Activated naive CD8-positive, alpha-beta T cell treated with anti-CD3 and anti-CD28 coated beads, Interleukin-2, amount 10 ng/mL, durations not matched to agents 7 days and 5 days (primary cell): ENCODE results near the gene CEP350. TPM values are rescaled to one million over a fixed set of nuclear protein-coding genes. Genes with fewer than 3 reads are reported as not detected.
A peak's percentile ranks its signal among the peaks of the same experiment; 100 is the strongest.

Experiments used
- ATAC-seq: fragments of 150-1000 bp; cut with Tn5 transposase; one replicate; pipeline ENCODE4 v1.10.0; 2021; ENCODE audit warnings: low read depth, moderate library complexity
- POLR2A ChIA-PET: fragments of 350-600 bp; sonication (Branson Sonifier 250); formaldehyde crosslinking; loops from one replicate; lab custom pipeline; 2021; ENCODE audit warnings: antibody characterized with exemption; lab: Charles Lee
- DNase-seq: peaks from one replicate; pipeline ENCODE4 v3.0.0; 2021
- H3K27ac Mint-ChIP-seq: one replicate; pipeline ENCODE4 v1.8.0; 2022; ENCODE audit warnings: mild to moderate bottlenecking, mixed read lengths
- H3K27me3 Mint-ChIP-seq: one replicate; pipeline ENCODE4 v1.8.0; 2022; ENCODE audit warnings: mild to moderate bottlenecking, moderate library complexity, mixed read lengths
- H3K36me3 Mint-ChIP-seq: one replicate; pipeline ENCODE4 v1.8.0; 2021; ENCODE audit warnings: mild to moderate bottlenecking, mixed read lengths
- H3K4me1 Mint-ChIP-seq: one replicate; pipeline ENCODE4 v1.8.0; 2021; ENCODE audit warnings: mixed read lengths
- H3K4me3 Mint-ChIP-seq: one replicate; pipeline ENCODE4 v1.8.0; 2022; ENCODE audit warnings: mild to moderate bottlenecking, moderate library complexity, mixed read lengths
- H3K9me3 Mint-ChIP-seq: one replicate; pipeline ENCODE4 v1.8.0; 2021; ENCODE audit warnings: mixed read lengths
- total RNA-seq, 2 experiments: library from RNA; stranded (reverse); gene quantifications; one replicate each; pipeline ENCODE4 v1.2.3, GENCODE V29; 2021

The CEP350 gene
- total RNA-seq, 2 experiments from 2014 or later = 63.4 to 73.6 TPM

DNA sequence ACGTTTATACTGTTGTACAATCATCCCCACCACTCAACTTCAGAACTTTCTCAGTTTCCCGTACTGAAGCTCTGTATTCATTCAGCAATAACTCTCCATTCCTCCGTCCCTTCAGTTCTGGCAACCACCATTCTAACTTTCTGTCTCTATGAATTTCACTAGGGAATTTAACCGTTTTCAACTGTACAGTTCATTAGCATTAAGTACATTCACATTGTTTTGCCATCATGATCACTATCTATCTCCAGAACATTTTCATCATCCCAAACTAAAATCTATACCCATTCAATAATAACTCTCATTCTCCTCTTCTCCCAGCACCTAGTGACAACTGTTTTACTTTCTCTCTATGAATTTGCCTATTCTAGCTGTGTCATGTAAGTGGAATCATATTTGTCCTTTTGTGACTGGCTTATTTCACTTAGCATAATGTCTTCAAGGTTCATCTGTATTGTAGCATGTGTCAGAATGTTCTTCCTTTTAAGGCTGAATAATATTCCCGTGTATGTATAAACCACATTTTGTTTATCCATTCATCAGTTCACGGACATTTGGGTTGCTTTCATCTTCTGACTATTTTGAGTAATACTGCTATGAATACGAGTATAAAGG lies 75.0 kb downstream of the CEP350 start:
- H3K4me3 Mint-ChIP-seq = no peak overlapping the region
- POLR2A ChIA-PET = no interaction called here
- no peak overlapping the region for H3K27ac Mint-ChIP-seq

DNA sequence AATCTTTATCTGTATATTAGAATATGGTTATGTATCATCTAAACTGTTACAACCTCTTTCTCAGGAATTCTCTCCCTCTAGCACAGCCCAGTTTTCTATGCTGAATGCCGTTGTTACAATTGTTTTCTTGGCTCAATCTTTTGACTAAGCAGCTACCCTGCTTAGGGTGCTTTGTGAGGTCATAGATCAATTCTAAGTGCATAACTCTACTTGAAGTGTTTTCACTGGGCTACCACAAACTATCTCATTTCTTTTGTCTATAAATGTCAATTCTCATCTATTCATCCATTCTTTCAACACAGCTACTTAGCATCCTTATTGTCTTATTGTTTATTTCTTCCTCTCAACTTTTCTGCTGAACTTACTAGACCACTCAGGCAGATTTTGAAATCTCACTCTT lies 77.1 kb downstream of the CEP350 start:
- no peak for ATAC-seq

More for the DNA sequence above, 75.0 kb downstream of the CEP350 start:
- Mint-ChIP-seq H3K27me3 (no peaks in the 10 kb centered on the region), H3K36me3 (peaks cover 36% of the 10 kb centered on the region), H3K9me3 (no peaks in the 10 kb centered on the region), H3K4me1 (peaks cover 4% of the 10 kb centered on the region)
- ATAC-seq (no peak), DNase-seq (no peak)

DNA sequence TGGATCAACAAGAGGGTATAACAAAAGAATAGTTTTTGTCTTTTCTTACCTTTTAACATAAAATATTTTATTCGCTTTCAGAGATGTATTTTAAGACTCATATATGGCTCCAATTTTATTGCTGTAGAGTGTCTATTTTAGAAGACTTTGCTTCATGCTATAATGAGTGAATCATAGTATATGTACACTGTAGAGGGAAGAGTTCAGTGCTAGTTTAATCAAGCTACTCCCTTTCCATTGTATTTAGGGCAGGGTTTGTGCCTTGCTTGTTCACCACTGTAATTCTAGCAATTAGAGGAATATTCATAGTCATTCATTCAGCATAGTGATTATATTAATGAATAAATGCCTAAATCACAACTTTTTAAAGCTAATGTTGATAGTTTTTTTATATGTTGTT lies 78.8 kb downstream of the CEP350 start:
- POLR2A ChIA-PET = no interaction called here
- DNase-seq (no peak), ATAC-seq (no peak)
- Mint-ChIP-seq H3K4me1 (peaks cover 3% of the 10 kb centered on the region), H3K9me3 (no peaks in the 10 kb centered on the region), H3K27ac (no peak overlapping the region), H3K4me3 (no peak overlapping the region), H3K27me3 (no peaks in the 10 kb centered on the region), H3K36me3 (peaks cover 33% of the 10 kb centered on the region)

More for the DNA sequence above, 77.1 kb downstream of the CEP350 start:
- Mint-ChIP-seq H3K27me3 (no peaks in the 10 kb centered on the region), H3K9me3 (no peaks in the 10 kb centered on the region), H3K4me1 (peaks cover 4% of the 10 kb centered on the region), H3K4me3 (no peak overlapping the region), H3K36me3 (peaks cover 33% of the 10 kb centered on the region), H3K27ac (no peak overlapping the region)
- DNase-seq = no peak
- POLR2A ChIA-PET = no interaction called here

DNA sequence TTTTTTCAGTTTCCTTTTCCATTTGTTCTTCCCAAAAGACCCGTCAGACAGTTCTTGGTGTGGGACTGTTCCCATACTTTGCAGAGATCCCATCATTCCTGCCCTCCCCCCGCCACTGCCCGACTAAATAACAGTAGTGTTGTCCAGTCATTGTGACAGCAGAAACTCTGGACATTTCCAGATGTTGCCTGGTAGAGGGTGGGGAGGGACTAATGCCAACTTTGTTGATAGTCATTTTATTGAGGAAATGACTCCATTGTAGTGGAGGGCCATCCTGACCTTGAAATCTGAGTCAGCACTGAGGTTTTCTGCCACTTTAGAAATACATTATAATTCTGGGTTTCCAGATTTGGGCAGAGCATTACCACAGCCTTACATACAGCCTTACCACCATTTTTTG lies 85.4 kb downstream of the CEP350 start:
- no peaks in the 10 kb centered on the region for H3K27me3 Mint-ChIP-seq
- no peaks in the 10 kb centered on the region for H3K9me3 Mint-ChIP-seq
- H3K4me1 Mint-ChIP-seq = peaks cover 4% of the 10 kb centered on the region
- no peak for ATAC-seq
- no peak for DNase-seq
- H3K36me3 Mint-ChIP-seq = peaks cover 32% of the 10 kb centered on the region
- no peak overlapping the region for H3K4me3 Mint-ChIP-seq
- H3K27ac Mint-ChIP-seq = no peak overlapping the region
- POLR2A ChIA-PET = no interaction called here

DNA sequence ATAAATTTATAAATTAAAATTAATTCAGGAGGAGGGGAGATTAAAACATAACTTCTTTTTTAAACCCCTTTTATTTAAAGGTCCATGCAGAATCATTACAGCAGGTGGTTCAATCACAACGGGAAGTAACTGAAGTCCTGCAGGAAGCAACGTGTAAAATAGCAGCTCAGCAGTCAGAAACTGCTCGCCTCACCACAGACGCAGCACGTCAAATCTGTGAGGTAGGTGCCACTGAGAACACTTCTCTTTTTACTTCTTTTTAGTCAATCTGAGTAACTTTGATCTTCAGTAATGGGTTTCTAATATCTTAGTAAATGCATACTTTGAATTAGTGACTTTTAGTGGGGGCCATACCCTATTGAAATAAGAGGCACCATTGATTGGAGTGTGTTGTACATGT lies 87.0 kb downstream of the CEP350 start:
- DNase-seq (no peak), ATAC-seq (no peak)
- H3K27ac Mint-ChIP-seq = no peak overlapping the region
- no peak overlapping the region for H3K4me3 Mint-ChIP-seq
- POLR2A ChIA-PET = no interaction called here
- no peaks in the 10 kb centered on the region for H3K9me3 Mint-ChIP-seq
- H3K36me3 Mint-ChIP-seq = peaks cover 40% of the 10 kb centered on the region
- peaks cover 4% of the 10 kb centered on the region for H3K4me1 Mint-ChIP-seq
- H3K27me3 Mint-ChIP-seq = no peaks in the 10 kb centered on the region

DNA sequence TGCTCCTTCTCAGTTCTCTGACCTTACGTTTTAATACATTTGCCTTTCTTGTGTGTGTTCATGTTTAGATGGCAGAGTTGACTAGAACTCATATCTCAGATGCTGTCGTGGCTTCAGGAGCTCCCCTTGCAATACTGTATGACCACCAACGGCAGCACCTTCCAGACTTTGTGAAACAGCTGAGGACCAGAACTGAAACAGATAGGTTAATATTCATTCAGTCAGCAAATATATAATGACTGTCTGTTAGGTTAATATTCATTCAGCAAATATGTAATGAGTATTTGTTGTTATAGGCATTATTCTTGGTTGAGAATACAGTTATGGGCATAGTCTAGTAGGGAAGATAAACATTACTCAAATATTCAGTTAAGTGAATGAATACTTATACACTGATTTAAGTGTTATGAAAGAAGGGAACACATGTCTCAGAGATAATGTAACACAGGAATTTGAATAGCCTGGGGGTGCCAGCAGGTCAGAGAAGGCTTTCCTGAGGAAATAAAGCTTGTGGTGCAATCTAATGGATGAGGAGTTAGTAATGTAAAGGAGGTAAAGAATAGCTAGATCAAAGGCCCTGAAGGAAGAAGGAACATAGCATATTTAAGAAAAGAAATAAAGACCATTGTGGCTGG lies 88.5 kb downstream of the CEP350 start:
- no peaks in the 10 kb centered on the region for H3K27me3 Mint-ChIP-seq
- DNase-seq (no peak), ATAC-seq (no peak)
- H3K9me3 Mint-ChIP-seq = no peaks in the 10 kb centered on the region
- no peak overlapping the region for H3K4me3 Mint-ChIP-seq
- H3K36me3 Mint-ChIP-seq = peaks cover 41% of the 10 kb centered on the region
- H3K27ac Mint-ChIP-seq = no peak overlapping the region
- peaks cover 4% of the 10 kb centered on the region for H3K4me1 Mint-ChIP-seq
- POLR2A ChIA-PET = no interaction called here

DNA sequence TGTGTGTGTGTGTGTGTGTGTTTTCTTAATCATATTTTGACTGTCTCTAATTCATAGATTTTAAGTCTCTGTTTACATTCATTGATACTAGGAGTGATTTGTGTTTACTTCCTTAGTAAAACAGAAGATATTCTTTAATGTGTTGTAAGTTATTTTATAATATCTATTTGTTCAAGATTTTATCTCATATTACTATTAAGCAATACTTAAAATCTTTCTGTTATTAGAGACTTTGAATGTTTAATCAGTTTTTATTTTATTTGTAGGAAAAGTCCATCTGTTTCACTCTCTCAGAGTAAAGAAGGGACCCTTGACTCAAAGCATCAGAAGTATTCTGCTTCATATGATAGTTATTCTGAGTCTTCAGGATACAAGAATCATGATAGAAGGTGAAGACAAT lies 89.2 kb downstream of the CEP350 start:
- ATAC-seq (no peak), DNase-seq (no peak)
- no peak overlapping the region for H3K4me3 Mint-ChIP-seq
- no peak overlapping the region for H3K27ac Mint-ChIP-seq
- H3K4me1 Mint-ChIP-seq = peaks cover 4% of the 10 kb centered on the region
- no peaks in the 10 kb centered on the region for H3K27me3 Mint-ChIP-seq
- POLR2A ChIA-PET = no interaction called here
- peaks cover 43% of the 10 kb centered on the region for H3K36me3 Mint-ChIP-seq
- no peaks in the 10 kb centered on the region for H3K9me3 Mint-ChIP-seq

DNA sequence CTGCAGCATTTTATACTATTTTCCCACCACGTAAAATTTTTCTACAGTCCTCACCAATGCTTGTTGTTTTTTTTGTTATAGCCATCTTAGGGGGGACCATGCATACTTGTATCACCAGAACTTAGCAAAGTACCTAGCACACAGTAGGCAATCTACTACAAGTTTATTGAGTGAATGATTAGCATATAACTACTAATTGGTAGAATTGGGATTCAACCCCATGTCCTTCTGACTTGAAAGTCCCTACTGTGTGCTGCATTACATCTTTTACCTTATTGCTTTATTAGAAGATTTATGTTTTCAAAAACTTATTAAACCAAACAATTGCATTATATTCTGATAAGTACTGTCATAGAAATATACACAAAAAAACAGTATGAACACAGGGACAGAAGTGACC lies 92.1 kb downstream of the CEP350 start:
- Mint-ChIP-seq H3K4me3 (no peak overlapping the region), H3K4me1 (peaks cover 1% of the 10 kb centered on the region), H3K27ac (no peak overlapping the region), H3K27me3 (no peaks in the 10 kb centered on the region), H3K9me3 (no peaks in the 10 kb centered on the region), H3K36me3 (peaks cover 41% of the 10 kb centered on the region)
- DNase-seq (no peak), ATAC-seq (no peak)
- POLR2A ChIA-PET = no interaction called here

DNA sequence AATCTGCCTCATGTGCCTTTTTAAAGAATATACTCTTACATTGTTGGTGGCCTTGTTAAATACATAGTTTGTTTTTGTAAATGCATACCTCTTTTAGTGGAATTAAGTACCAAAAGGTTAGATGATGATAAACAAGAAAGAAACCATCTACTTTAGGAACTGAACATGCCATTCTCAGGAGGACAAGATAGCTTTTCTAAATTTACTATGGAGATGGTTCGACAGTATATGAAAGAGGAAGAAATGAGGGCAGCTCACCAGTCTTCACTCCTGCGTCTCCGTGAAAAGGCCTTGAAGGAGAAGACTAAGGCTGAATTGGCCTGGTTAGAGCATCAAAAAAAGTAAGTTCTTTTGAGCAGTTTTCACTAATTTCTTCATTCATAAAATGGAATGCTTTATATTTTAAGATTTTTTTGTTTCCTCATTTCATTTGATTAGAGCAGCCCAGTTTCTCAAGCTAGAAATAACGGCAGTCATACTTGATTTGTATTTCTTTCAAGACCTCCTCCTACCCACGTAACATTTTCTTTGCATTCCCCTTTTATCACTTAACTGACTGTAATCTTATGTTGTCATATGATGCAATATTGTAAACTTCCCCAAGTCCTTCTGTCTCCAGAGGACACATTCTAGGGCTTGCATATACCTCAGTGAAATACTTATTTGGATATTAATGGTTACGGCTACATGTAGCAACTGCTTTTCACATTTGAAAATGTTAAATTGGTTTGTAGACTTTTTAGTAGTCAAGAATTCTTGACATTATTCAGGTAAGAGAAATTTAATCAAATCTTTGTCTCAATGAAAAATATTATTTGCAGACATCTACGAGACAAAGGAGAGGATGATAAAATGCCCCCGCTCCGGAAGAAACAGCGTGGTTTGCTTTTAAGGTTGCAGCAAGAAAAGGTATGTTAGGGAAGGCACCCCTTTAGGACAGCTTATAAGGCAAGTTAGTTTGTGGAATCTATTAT lies 99.3 kb downstream of the CEP350 start:
- POLR2A ChIA-PET = no interaction called here
- H3K27ac Mint-ChIP-seq = no peak overlapping the region
- peaks cover 3% of the 10 kb centered on the region for H3K4me1 Mint-ChIP-seq
- no peak overlapping the region for H3K4me3 Mint-ChIP-seq
- H3K36me3 Mint-ChIP-seq = peaks cover 17% of the 10 kb centered on the region
- H3K27me3 Mint-ChIP-seq = no peaks in the 10 kb centered on the region
- DNase-seq (no peak), ATAC-seq (no peak)
- no peaks in the 10 kb centered on the region for H3K9me3 Mint-ChIP-seq

DNA sequence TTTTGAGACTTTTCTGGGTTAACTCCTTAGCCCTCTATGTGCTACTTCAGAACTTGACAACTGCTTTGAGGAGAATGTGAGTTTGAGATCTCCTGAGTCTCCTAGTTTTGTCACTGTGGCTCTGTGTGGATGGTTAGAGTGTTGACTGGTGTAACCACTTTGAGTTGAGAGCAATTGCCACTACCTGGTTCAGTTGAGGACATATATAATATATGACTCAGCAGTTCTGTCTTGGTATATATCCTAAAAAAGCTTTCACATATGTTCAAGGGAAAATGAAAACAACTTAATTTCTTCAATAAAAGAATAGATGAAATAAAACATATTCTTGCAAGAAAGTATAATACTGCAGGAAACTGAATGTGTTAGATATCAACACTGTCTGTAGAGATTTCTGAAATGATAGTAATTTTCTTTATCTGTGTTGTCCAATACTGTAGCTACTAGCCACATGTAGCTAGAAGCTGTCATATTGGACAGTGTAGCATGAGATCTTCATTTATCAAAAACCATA lies 103.3 kb downstream of the CEP350 start:
- Mint-ChIP-seq H3K36me3 (peaks cover 21% of the 10 kb centered on the region), H3K4me1 (peaks cover 3% of the 10 kb centered on the region), H3K27me3 (no peaks in the 10 kb centered on the region), H3K9me3 (no peaks in the 10 kb centered on the region), H3K27ac (peak overlapping the region; percentile 30), H3K4me3 (no peak overlapping the region)
- POLR2A ChIA-PET = no interaction called here
- DNase-seq = no peak
- ATAC-seq = no peak

DNA sequence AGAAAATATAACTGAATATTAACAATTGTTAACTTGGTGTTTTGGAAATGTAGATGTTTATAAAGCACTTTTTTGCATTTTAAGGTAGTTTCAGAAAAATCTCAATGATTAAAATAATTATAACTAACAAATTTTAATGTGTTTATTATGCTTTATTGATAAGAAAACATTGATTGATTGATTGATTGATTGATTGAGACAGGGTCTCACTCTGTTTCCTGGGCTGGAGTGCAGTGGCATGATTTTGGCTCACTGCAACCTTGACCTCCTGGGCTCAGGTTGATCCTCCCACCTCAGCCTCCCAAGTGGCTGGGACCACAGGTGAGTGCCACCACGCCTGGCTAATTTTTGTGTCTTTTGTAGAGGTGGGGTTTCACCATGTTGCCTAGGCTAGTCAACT lies 106.4 kb downstream of the CEP350 start:
- POLR2A ChIA-PET = no interaction called here
- no peak overlapping the region for H3K27ac Mint-ChIP-seq

DNA sequence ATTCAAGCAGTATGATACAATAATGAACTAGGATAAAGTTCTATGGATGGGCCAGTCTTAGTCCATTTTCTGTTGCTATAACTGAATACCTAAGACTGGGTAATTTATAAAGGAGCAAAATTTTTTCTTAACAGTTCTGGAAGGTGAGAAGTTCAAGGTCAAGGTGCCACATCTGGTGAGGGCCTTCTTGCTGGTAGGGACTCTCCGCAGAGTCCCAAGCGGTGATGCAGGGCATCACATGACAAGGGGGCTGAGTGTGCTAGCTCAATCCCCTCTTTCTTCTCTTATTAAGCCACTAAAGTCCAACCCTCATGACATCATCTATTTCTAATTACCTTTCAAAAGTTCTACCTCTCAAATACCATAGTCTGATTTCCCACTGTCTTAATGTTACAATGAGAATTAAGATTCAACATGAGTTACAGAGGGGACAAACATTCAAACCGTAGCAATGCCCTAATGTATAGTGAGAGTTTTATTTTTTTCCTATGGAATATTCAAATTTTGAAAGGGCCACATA lies 107.9 kb downstream of the CEP350 start:
- Mint-ChIP-seq H3K4me3 (no peak overlapping the region), H3K27ac (no peak overlapping the region), H3K4me1 (peaks cover 3% of the 10 kb centered on the region), H3K9me3 (no peaks in the 10 kb centered on the region), H3K36me3 (peaks cover 16% of the 10 kb centered on the region), H3K27me3 (no peaks in the 10 kb centered on the region)
- POLR2A ChIA-PET = no interaction called here
- ATAC-seq (no peak), DNase-seq (no peak)

More for the DNA sequence above, 106.4 kb downstream of the CEP350 start:
- Mint-ChIP-seq H3K36me3 (peaks cover 18% of the 10 kb centered on the region), H3K27me3 (no peaks in the 10 kb centered on the region), H3K4me1 (peaks cover 3% of the 10 kb centered on the region), H3K4me3 (no peak overlapping the region), H3K9me3 (no peaks in the 10 kb centered on the region)
- ATAC-seq (no peak), DNase-seq (no peak)

DNA sequence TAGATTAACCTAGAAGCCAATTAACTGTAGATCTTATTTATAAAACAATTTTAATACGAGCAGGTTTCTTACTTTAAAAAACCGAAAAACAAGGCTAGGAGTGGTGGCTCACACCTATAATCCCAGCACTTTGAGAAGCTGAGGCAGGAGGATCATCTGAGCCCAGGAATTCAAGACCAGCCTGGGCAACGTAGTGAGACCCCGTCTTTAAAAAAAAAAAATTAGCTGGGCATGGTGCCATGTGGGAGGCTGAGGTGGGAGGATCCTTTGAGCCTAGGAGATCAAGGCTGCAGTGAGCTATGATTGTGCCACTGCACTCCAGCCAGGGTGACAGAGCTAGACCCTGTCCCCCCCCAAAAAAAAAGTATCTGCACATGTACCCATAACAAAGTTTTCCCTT lies 110.8 kb downstream of the CEP350 start:
- no peak for DNase-seq
- POLR2A ChIA-PET = no interaction called here
- Mint-ChIP-seq H3K27me3 (no peaks in the 10 kb centered on the region), H3K4me3 (no peak overlapping the region), H3K27ac (no peak overlapping the region), H3K36me3 (peaks cover 21% of the 10 kb centered on the region), H3K9me3 (no peaks in the 10 kb centered on the region), H3K4me1 (no peaks in the 10 kb centered on the region)
- ATAC-seq = no peak
